ENCODE results near the gene THAP5. TPM values are rescaled to one million over a fixed set of nuclear protein-coding genes. Genes with fewer than 3 reads are reported as not detected.

Gene THAP5
- polyA plus RNA-seq, 4 donors = 8.4 to 26.8 (median 10.2) TPM

- DNase-seq (no peak), FAIRE-seq (no peak)
- Histone ChIP-seq H3K4me3 (ENCODE audit: low read depth in 1 of 3, low read length in 3 of 3) (no peak overlapping the region), H3K27ac (ENCODE audit: low read depth in 1 of 3, low read length in 2 of 3) (no peak overlapping the region), H3K4me1 (ENCODE audit: control insufficient read depth in 3 of 3, insufficient read depth in 2 of 3, low read depth in 1 of 3, low read length in 2 of 3) (peaks cover 0 to 6% (median 0%) of the 10 kb centered on the region in 3 donors), H3K27me3 (ENCODE audit: control insufficient read depth in 3 of 3, insufficient read depth in 3 of 3, low read length in 3 of 3) (no peaks in the 10 kb centered on the region), H3K36me3 (ENCODE audit: control insufficient read depth in 3 of 3, insufficient read depth in 2 of 3, low read depth in 1 of 3, low read length in 3 of 3) (peaks cover 4 to 19% (median 8%) of the 10 kb centered on the region in 3 donors), H3K9me3 (ENCODE audit: control insufficient read depth in 2 of 2, insufficient read depth in 1 of 2, low read depth in 1 of 2, low read length in 1 of 2) (peaks cover 0 to 16% of the 10 kb centered on the region in 2 donors)
- WGBS, 3 donors = 97 to 100% (median 97%) methylated on average over 7 of the region's 7 CpGs
Observed at GRCh38 chr7:108578937-108579336, 9.4 kb upstream of the THAP5 start.

- Histone ChIP-seq H3K4me3 (ENCODE audit: low read depth in 1 of 3, low read length in 3 of 3) (no peak overlapping the region), H3K27me3 (ENCODE audit: control insufficient read depth in 3 of 3, insufficient read depth in 3 of 3, low read length in 3 of 3) (no peaks in the 10 kb centered on the region), H3K27ac (ENCODE audit: low read depth in 1 of 3, low read length in 2 of 3) (no peak overlapping the region), H3K9me3 (ENCODE audit: control insufficient read depth in 2 of 2, insufficient read depth in 1 of 2, low read depth in 1 of 2, low read length in 1 of 2) (peaks cover 0 to 16% of the 10 kb centered on the region in 2 donors), H3K4me1 (ENCODE audit: control insufficient read depth in 3 of 3, insufficient read depth in 2 of 3, low read depth in 1 of 3, low read length in 2 of 3) (peaks cover 0 to 4% (median 0%) of the 10 kb centered on the region in 3 donors), H3K36me3 (ENCODE audit: control insufficient read depth in 3 of 3, insufficient read depth in 2 of 3, low read depth in 1 of 3, low read length in 3 of 3) (peaks cover 4 to 19% (median 8%) of the 10 kb centered on the region in 3 donors)
- DNase-seq (no peak), FAIRE-seq (no peak)
- 96 to 100% (median 100%) methylated on average over 1 of the region's 1 CpG for WGBS, 3 donors
Observed at GRCh38 chr7:108576116-108576515, 6.6 kb upstream of the THAP5 start.

- no peaks in the 10 kb centered on the region for H3K27me3 ChIP-seq (ENCODE audit: control insufficient read depth in 3 of 3, insufficient read depth in 3 of 3, low read length in 3 of 3)
- WGBS, 3 donors = 96 to 98% (median 96%) methylated on average over 2 of the region's 2 CpGs
- no peak for FAIRE-seq
- H3K36me3 ChIP-seq (ENCODE audit: control insufficient read depth in 3 of 3, insufficient read depth in 2 of 3, low read depth in 1 of 3, low read length in 3 of 3) = peaks cover 4 to 16% (median 8%) of the 10 kb centered on the region in 3 donors
- DNase-seq = no peak
- no peak overlapping the region for H3K4me3 ChIP-seq (ENCODE audit: low read depth in 1 of 3, low read length in 3 of 3)
- peaks cover 0 to 4% (median 0%) of the 10 kb centered on the region in 3 donors for H3K4me1 ChIP-seq (ENCODE audit: control insufficient read depth in 3 of 3, insufficient read depth in 2 of 3, low read depth in 1 of 3, low read length in 2 of 3)
- no peak overlapping the region for H3K27ac ChIP-seq (ENCODE audit: low read depth in 1 of 3, low read length in 2 of 3)
- H3K9me3 ChIP-seq (ENCODE audit: control insufficient read depth in 2 of 2, insufficient read depth in 1 of 2, low read depth in 1 of 2, low read length in 1 of 2) = peaks cover 0 to 13% of the 10 kb centered on the region in 2 donors
Observed at GRCh38 chr7:108575156-108575555, 5.7 kb upstream of the THAP5 start.

GRCh38 chr7:108572480-108572879 lies 3.0 kb upstream of the THAP5 start:
- H3K9me3 ChIP-seq (ENCODE audit: control insufficient read depth in 2 of 2, insufficient read depth in 1 of 2, low read depth in 1 of 2, low read length in 1 of 2) = no peaks in the 10 kb centered on the region
- H3K4me3 ChIP-seq (ENCODE audit: low read depth in 1 of 3, low read length in 3 of 3) = no peak overlapping the region
- peaks cover 0 to 4% (median 3%) of the 10 kb centered on the region in 3 donors for H3K4me1 ChIP-seq (ENCODE audit: control insufficient read depth in 3 of 3, insufficient read depth in 2 of 3, low read depth in 1 of 3, low read length in 2 of 3)
- FAIRE-seq (no peak), DNase-seq (no peak)
- peaks cover 0 to 6% (median 2%) of the 10 kb centered on the region in 3 donors for H3K36me3 ChIP-seq (ENCODE audit: control insufficient read depth in 3 of 3, insufficient read depth in 2 of 3, low read depth in 1 of 3, low read length in 3 of 3)
- no peaks in the 10 kb centered on the region for H3K27me3 ChIP-seq (ENCODE audit: control insufficient read depth in 3 of 3, insufficient read depth in 3 of 3, low read length in 3 of 3)
- WGBS, 3 donors = 58 to 80% (median 60%) methylated on average over 2 of the region's 2 CpGs
- no peak overlapping the region for H3K27ac ChIP-seq (ENCODE audit: low read depth in 1 of 3, low read length in 2 of 3)

- Histone ChIP-seq H3K9me3 (ENCODE audit: control insufficient read depth in 2 of 2, insufficient read depth in 1 of 2, low read depth in 1 of 2, low read length in 1 of 2) (no peaks in the 10 kb centered on the region), H3K27ac (ENCODE audit: low read depth in 1 of 3, low read length in 2 of 3) (peak overlapping the region; percentile 87 to 99 (median 98)), H3K27me3 (ENCODE audit: control insufficient read depth in 3 of 3, insufficient read depth in 3 of 3, low read length in 3 of 3) (no peaks in the 10 kb centered on the region), H3K4me1 (ENCODE audit: control insufficient read depth in 3 of 3, insufficient read depth in 2 of 3, low read depth in 1 of 3, low read length in 2 of 3) (peaks cover 0 to 4% (median 3%) of the 10 kb centered on the region in 3 donors), H3K4me3 (ENCODE audit: low read depth in 1 of 3, low read length in 3 of 3) (peak overlapping the region; percentile 76 to 93 (median 91)), H3K36me3 (ENCODE audit: control insufficient read depth in 3 of 3, insufficient read depth in 2 of 3, low read depth in 1 of 3, low read length in 3 of 3) (peaks cover 0 to 4% (median 3%) of the 10 kb centered on the region in 3 donors)
- FAIRE-seq = no peak
- WGBS, 3 donors = 0% methylated on average over 32 to 36 of the region's 36 CpGs
- peak; percentile 76 to 81 for DNase-seq
Observed at GRCh38 chr7:108570146-108570755, 745 bp upstream of the THAP5 start.

- 8% methylated on average over 21 to 24 of the region's 24 CpGs for WGBS, 3 donors
- DNase-seq = no peak
- FAIRE-seq = no peak
Observed at GRCh38 chr7:108568801-108569380, 615 bp downstream of the THAP5 start.

GRCh38 chr7:108565987-108566386 lies 3.5 kb downstream of the THAP5 start:
- no peak for FAIRE-seq
- Histone ChIP-seq H3K27ac (ENCODE audit: low read depth in 1 of 3, low read length in 2 of 3) (no peak overlapping the region), H3K27me3 (ENCODE audit: control insufficient read depth in 3 of 3, insufficient read depth in 3 of 3, low read length in 3 of 3) (no peaks in the 10 kb centered on the region)

More at GRCh38 chr7:108568801-108569380, 615 bp downstream of the THAP5 start:
- H3K4me3 ChIP-seq (ENCODE audit: low read depth in 1 of 3, low read length in 3 of 3) = peak overlapping the region; percentile 76 to 91 (median 90)
- H3K27me3 ChIP-seq (ENCODE audit: control insufficient read depth in 3 of 3, insufficient read depth in 3 of 3, low read length in 3 of 3) = no peaks in the 10 kb centered on the region
- peaks cover 0 to 4% (median 3%) of the 10 kb centered on the region in 3 donors for H3K4me1 ChIP-seq (ENCODE audit: control insufficient read depth in 3 of 3, insufficient read depth in 2 of 3, low read depth in 1 of 3, low read length in 2 of 3)
- H3K27ac ChIP-seq (ENCODE audit: low read depth in 1 of 3, low read length in 2 of 3) = peak overlapping the region; percentile 96 to 100 (median 97)
- no peaks in the 10 kb centered on the region for H3K9me3 ChIP-seq (ENCODE audit: control insufficient read depth in 2 of 2, insufficient read depth in 1 of 2, low read depth in 1 of 2, low read length in 1 of 2)
- H3K36me3 ChIP-seq (ENCODE audit: control insufficient read depth in 3 of 3, insufficient read depth in 2 of 3, low read depth in 1 of 3, low read length in 3 of 3) = peaks cover 0 to 3% (median 0%) of the 10 kb centered on the region in 3 donors

GRCh38 chr7:108561047-108561619 lies 8.4 kb downstream of the THAP5 start:
- DNase-seq = no peak
- Histone ChIP-seq H3K27ac (ENCODE audit: low read depth in 1 of 3, low read length in 2 of 3) (no peak overlapping the region), H3K4me3 (ENCODE audit: low read depth in 1 of 3, low read length in 3 of 3) (no peak overlapping the region), H3K36me3 (ENCODE audit: control insufficient read depth in 3 of 3, insufficient read depth in 2 of 3, low read depth in 1 of 3, low read length in 3 of 3) (peaks cover 0 to 5% (median 0%) of the 10 kb centered on the region in 3 donors), H3K9me3 (ENCODE audit: control insufficient read depth in 2 of 2, insufficient read depth in 1 of 2, low read depth in 1 of 2, low read length in 1 of 2) (peaks cover 2 to 29% of the 10 kb centered on the region in 2 donors), H3K27me3 (ENCODE audit: control insufficient read depth in 3 of 3, insufficient read depth in 3 of 3, low read length in 3 of 3) (no peaks in the 10 kb centered on the region), H3K4me1 (ENCODE audit: control insufficient read depth in 3 of 3, insufficient read depth in 2 of 3, low read depth in 1 of 3, low read length in 2 of 3) (no peaks in the 10 kb centered on the region)
- no peak for FAIRE-seq
- 93 to 94% (median 94%) methylated on average over 4 of the region's 4 CpGs for whole genome bisulfite sequencing, 3 donors

More at GRCh38 chr7:108565987-108566386, 3.5 kb downstream of the THAP5 start:
- H3K4me3 ChIP-seq (ENCODE audit: low read depth in 1 of 3, low read length in 3 of 3) = no peak overlapping the region
- H3K36me3 ChIP-seq (ENCODE audit: control insufficient read depth in 3 of 3, insufficient read depth in 2 of 3, low read depth in 1 of 3, low read length in 3 of 3) = peaks cover 0 to 5% (median 0%) of the 10 kb centered on the region in 3 donors
- H3K9me3 ChIP-seq (ENCODE audit: control insufficient read depth in 2 of 2, insufficient read depth in 1 of 2, low read depth in 1 of 2, low read length in 1 of 2) = peaks cover 0 to 4% of the 10 kb centered on the region in 2 donors
- H3K4me1 ChIP-seq (ENCODE audit: control insufficient read depth in 3 of 3, insufficient read depth in 2 of 3, low read depth in 1 of 3, low read length in 2 of 3) = peaks cover 0 to 3% (median 0%) of the 10 kb centered on the region in 3 donors
- DNase-seq = no peak
